HG02885 (cell line): Measurements from ENCODE around the gene RPS3.

Source experiments
- ATAC-seq: cut with Tn5 transposase; IDR thresholded peaks from one replicate; pipeline ENCODE4 v1.9.1; 2021; ENCODE audit warnings: mild to moderate bottlenecking; ENCODE audit not compliant: unreplicated experiment, poor library complexity

Gene RPS3

DNA sequence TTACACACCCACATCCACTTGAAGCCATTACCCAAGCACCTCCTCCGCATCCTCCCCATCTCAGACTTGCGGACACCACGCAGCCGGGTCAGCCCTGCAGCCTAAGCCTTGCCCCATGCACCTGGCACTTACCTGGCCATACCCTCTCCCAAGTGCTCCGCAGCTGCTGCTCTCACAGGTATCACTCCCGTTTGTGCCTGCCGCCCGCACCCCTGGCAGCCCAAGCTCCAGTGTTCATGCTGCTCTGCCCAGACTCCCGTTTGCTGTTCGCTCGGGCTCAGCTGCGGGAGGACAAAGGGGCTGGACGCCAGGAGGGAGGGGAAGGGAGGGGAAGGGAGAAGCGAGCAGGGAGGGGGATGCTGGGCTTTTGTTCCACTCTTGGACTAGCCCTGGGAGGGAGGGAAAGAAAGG lies 33.6 kb downstream of the RPS3 start, which contains the start of gene KLHL35:
KLHL35 (minus strand) TSS at position 293 of the 411 bp plus-strand sequence. CDS start 2,574 bp downstream, outside the sequence.
- no peak for ATAC-seq

DNA sequence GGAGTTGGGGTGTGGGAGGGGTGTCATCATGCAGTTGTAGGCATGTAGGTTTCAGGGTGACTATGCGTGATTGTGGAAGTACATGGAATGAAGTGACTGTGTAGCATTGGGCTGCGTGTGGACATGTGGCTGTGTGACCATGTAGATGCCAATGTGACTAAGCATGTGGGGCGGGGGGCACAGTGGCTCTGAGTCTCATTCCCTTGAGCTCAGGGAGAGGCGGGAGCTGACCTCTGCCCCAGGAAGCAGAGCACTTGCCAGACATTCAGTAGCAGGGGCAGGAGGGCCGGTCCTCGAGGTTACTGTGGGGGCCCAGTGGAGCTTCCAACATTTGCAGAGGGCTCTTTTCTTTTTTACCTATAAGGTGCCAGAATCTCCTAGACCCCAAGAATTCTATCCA lies 34.1 kb downstream of the RPS3 start:
- no peak for ATAC-seq

- ATAC-seq, result no peak
Measured at GRCh38 chr11:75434051-75434450, 34.7 kb downstream of the RPS3 start.

DNA sequence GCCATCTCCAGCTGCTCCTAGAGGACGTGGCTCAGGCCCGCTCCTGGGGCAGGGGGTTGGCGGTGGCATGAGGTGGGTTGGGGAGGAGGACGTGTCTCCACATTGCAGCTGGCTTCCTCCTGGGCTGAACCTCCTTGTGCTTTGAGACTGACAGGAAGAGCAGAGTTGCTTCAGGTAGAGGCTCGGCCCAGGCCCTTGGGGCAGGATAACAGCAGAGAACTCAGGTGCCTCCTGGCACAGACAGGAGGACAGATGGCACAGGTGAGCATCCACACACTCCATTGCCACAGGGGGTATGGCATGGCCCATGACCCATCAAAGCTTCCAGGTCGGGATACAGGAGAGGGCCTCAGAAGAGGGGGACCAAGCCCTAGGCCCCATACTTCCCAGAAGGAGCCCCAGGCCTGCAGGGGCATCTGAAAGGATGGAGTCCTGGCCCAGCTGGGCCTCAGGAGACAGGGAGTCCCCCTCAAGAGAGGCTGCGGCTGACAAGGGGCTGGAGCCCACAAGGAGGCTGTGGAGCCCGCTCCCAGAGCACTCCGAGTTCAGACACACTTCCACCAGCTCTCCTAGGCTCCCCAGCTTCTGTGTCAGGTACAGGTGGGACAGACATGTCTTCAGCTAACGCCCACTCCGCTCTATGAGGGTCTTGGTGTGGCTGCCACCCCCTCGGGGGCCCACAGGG lies 35.7 kb downstream of the RPS3 start:
- no peak for ATAC-seq

DNA sequence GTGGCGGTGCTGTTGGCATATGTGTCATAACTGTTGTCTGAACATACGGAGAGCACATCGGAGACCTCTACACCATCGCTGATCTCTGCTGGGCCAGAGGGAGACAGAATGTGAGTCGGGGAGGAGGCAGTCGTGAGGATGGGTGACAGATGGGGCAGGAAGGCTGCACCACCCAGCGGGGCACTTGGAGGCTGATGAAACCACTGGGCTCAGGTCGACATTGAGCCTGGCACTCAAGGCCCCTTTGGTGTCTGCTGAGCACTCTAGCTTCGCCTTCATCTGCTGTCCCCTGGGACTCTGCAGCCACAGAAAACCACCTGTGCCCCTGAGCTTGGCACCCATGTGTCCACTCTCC lies 36.2 kb downstream of the RPS3 start:
- ATAC-seq, result no peak

DNA sequence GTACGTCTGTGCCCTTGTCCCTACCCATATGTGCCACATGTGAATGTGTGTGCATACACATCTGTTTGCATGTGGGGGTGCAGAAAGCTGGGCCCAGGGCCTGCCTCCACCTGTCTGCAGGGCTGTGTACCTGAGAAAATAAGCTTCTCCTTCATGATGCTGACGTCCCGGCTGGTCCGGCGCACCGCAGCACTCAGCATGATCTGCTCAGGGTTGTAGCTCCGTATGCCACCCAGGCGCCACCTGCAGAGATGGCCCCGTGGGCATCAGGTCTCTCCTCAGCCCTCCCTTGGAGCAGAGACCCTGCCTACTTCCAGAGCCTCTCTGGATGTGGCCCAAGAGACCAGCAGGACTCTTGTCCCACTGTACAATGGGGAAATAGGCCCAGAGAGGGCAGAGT lies 37.5 kb downstream of the RPS3 start:
- no peak for ATAC-seq

DNA sequence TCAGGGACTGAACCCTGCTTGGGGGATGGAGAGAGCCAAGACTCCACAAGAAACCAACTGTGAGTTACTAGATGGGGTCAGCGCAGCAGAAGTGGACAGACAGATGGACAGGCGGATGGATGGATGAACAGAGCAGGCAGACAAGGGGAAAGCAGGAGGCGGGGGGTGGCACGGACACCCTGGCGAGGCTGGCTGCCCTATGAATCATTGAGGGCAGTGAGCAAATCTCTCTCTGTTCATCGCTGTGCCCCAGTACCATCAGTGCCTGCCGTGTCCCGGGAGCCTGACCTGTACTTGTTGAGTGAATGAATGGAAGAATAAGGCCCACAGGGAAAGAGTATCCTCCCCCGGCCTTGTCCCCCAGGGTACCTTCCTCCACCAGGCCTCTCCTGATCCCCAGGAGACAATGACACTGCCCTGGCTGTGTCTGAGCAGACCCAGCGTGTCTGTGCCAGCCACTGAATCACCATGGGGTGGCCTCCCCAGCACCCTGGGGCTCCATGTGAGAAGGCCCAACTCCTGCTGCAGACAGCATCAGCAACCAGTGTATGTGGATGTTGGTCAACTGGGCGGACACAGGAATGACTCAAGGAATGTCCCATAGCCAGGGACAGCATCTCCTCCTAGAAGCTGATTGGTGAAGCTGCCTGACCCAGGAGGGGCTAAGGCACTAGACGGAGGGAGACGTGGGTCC lies 38.8 kb downstream of the RPS3 start:
- ATAC-seq, result no peak

GRCh38 chr11:75439026-75439425 lies 39.7 kb downstream of the RPS3 start:
- no peak for ATAC-seq

GRCh38 chr11:75439495-75440120 lies 40.3 kb downstream of the RPS3 start:
- ATAC-seq, result no peak

DNA sequence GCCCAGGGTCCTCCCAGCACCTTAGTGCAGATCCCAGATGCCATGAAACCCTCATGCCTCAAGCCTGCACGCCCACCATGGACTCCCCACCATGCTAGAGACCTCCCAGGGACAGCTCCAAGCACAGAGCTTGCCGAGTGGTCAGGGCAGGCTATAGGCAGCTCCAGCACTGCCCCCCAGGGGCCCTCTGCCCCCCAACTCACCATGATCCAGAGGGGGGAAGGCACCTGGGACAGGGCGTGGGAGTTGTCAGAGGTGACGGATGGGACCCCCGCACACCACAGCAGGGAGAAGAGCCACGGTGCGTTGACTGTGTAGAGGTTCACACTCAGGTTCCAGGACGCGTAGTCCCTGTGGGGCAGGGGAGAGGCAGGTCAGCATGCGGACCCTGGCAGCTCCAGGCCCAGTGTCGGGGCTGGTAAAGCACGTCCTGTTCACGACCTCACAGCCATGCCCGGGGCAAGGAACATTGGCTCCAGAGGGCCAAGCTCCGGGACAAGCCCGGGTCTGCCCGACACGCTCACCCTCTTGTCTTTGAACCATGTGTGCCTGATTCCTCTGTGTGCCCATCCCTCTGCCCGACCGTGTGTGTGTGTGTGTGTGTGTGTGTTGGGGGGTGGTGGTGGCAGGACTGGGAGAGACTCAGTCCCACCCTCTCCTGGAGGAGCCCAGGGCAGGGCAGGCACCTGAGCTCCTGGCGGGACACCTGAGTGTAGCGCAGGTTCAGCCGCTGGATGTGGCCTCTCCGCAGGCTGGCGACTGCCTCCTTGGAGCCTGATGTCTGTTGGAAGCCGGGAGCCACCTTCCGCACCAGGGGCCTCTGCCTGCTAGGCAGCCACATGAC lies 41.9 kb downstream of the RPS3 start:
- ATAC-seq, result no peak

DNA sequence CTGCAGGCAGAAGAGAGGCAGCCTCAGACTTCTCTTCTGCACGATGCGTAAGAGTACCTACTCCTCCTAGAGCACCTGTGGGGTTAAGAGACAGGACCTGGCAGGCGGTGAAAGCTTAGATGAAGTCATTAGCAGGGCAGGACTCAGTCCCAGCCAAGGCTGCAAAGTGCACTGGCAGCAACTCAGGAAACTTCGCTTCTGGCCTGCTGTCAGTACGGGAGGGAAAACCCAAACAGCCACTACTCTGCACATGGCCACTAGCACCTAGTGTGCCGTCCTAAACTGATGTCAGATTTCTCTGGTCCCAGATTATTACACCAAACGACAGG lies 42.5 kb downstream of the RPS3 start:
- ATAC-seq, result no peak

DNA sequence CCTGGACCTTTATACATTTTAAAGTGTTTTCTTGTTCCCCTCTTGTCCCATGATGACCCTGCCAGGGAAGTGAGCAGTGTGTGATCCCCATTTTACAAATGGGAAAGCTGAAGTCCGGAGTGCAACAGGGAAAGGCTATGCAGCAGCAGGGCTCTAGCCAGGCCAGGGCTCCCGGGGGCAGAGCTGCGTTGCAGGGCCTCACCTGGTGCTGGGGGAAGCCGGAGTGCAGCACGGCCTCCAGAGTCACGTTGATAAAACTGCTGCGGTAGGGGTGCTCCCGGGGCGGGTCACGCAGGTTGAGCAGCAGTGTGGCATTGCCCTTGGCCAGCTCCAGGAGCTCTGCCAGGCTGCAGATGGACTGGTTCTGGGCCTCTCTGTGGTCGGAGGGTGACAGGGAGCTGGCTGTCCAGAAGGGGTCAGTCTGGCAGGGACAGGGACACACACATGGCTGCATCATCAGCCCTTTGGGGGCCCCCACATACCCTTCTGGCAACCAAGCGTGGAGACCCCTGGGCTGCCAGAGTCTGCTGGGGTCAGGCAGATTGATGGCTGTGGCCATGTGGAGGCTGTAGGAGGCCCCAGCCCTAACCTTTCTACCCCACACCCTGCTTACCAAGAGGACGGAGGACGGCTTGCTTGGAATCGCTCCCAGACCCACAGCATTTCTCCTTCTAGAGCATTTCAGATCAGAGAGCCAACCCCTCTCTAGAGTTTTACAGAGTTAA lies 43.0 kb downstream of the RPS3 start:
- ATAC-seq, result no peak

DNA sequence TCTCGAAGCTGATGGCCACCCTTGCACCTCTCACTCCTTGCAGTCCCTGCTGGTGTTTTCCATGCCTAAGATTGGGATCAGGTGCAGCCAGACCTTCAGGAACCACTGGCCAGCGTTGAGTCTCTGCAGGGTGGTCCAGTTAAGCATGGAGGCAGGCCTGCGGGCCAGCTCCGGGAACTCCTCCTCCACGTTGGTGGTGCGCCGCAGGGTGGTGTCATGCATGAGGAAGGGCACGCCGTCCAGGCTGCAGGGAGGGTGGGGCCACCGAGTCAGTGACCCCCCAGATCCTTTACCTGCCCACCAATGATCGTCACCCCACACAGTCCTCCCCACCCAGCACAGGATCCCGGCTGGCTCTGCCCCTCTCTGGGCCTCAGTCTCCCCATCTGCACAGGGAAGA lies 43.7 kb downstream of the RPS3 start:
- ATAC-seq, result no peak

DNA sequence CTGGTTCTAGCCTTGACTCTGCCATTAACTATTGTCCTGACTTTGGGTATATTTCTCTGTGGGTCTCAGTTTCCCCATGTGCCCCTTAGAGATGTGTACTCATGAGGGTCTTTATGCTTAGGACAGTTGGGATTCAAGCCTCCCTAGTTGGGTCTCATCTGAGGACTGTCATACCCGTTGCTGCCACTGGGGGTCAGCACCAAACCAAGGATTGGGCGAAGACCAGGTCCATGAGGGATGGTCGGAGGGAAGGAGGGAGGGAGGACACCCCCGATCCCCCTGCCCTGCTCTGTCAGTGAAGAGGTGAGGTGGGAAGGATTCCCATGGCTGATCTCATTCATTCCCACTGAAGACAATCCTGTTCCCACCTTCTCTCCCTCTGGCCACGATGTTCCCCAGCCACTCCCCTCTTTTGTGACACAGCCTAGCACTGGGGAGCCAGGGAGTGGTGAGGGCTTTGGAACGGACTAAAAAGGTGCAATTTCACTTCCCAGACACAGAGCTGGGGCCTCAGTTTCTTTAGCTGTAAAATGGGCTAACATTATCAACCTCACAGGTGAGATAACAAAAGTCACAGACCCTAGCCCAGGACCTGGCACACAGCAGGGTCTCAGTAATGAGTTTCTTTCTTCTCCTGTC lies 46.1 kb downstream of the RPS3 start:
- ATAC-seq, result peak; percentile 61

GRCh38 chr11:75447415-75447814 lies 48.1 kb downstream of the RPS3 start:
- ATAC-seq, result no peak

DNA sequence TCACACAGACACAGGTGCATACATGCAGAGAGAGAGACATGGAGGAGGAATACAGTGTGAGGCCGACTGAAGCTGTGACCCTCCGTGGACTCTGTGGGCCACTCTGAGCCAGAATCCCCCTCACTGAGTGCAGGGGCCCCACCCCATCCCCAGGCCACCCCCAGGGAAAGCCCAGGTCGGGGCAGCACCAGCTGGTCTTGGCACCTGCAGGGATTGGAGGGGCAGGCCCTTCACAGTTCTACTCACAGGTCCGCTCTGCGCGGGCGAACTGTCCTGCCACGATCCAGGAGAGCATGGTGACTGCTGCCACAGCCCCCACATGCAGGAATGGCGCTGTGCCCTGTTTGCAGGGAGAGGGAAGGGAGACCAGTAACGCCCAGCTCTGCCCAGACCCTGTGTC lies 50.0 kb downstream of the RPS3 start:
- ATAC-seq, result no peak

DNA sequence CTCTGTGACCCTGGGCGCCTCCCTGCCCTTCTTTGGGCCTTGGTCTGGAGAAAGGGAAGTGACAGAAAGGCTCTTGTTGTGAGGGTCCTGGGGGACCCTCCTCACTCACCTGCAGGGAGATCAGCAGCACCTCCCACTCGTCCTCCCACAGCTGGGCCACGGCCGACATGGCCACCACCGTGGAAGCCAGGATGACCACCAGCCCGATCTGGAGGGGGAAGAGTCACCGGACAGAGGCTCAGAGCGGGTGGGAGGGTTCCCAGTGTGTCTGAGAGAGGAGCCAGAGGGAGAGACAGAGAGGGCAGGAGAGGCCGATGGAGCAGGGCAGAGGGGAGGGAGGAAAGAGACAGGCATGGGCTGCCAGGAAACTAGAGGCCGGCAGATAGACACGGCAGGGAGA lies 50.5 kb downstream of the RPS3 start:
- no peak for ATAC-seq

- no peak for ATAC-seq
Measured at GRCh38 chr11:75450236-75450635, 50.9 kb downstream of the RPS3 start.

DNA sequence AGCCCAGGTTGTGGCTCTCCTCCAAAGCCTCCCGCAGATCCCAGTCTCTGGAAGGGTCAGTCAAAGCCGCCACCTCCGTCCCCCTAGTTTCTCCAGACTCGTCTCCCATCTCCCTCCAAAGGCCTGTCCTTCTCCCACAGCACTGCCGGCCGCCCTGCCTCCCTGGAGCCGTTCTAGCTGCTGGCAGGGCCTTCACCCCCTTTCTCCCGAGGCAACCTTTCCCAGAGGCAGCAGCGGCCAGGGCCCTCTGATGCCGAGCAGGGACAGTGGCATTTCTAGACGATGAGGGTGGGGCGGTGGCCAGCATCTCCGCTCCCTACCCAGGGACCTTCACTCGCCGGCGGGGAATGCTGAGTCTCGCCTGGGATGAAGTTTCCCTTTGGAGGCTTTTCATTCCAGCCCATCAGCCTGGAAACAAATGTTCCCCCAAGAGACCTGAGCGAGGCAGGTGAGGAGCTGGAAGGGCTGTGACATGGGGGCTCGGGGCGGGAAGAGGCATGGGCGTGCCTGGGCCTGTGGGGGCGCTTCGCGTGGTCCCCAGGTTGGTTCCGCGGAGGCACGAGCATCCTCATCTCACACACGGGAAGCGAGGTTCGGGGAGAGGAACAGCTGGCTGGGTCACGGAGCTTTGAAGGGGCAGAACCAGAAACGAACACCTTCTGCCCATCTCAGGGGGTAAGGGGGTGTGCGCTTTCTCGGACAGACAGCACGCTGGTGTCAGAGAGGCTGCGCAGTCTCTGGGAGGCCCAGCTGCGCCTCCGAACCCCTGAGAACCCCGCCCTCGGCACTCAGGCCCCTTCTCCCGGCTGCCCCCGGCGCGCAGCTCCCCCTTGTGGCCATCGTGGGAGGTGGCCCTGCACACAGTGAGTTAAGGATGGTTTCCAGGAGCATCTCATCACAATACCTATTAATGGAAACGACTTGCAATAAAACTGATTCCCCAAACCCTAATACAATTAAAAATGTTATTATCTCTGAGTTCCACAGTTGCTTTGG lies 51.8 kb downstream of the RPS3 start:
- ATAC-seq, result no peak
